ENCODE measurements around the gene CDH5.

CDH5 gene

GRCh38 chr16:66346221-66346620 is 20.3 kb upstream of the CDH5 start:
- TF ChIP-seq TCF12 (IDR thresholded peaks at IDR 0.05; ENCODE audit: low read depth) (no peak), YY1 (IDR thresholded peaks at IDR 0.05; ENCODE audit: low read depth) (no peak), CEBPB (IDR thresholded peaks at IDR 0.05) (no peak), MAX (IDR thresholded peaks at IDR 0.05) (no peak), NFIC (IDR thresholded peaks at IDR 0.05) (no peak), USF1 (IDR thresholded peaks at IDR 0.05) (no peak), ZBTB7A (IDR thresholded peaks at IDR 0.05; ENCODE audit: low read depth) (no peak), CREB1 (IDR thresholded peaks at IDR 0.05; ENCODE audit: low read depth) (no peak), EGR1 (IDR thresholded peaks at IDR 0.05) (no peak), TEAD4 (IDR thresholded peaks at IDR 0.05) (no peak), REST (IDR thresholded peaks at IDR 0.05; ENCODE audit: low read depth) (no peak), EP300 (IDR thresholded peaks at IDR 0.05; ENCODE audit: borderline replicate concordance) (no peak), TAF1 (IDR thresholded peaks at IDR 0.05; ENCODE audit: low read depth) (no peak)

- TF ChIP-seq RAD21 (IDR thresholded peaks at IDR 0.05; ENCODE audit: low read depth): no peak
- no peak for TF ChIP-seq TAF1 (IDR thresholded peaks at IDR 0.05; ENCODE audit: low read depth)
- peak; percentile 72 for TF ChIP-seq TEAD4 (IDR thresholded peaks at IDR 0.05)
- TF ChIP-seq TCF12 (IDR thresholded peaks at IDR 0.05; ENCODE audit: low read depth): no peak
- TF ChIP-seq EGR1 (IDR thresholded peaks at IDR 0.05): no peak
- TF ChIP-seq YY1 (IDR thresholded peaks at IDR 0.05; ENCODE audit: low read depth): no peak
These were observed 14.2 kb upstream of the CDH5 start for GRCh38 chr16:66352304-66352703.

- TF ChIP-seq TAF1 (IDR thresholded peaks at IDR 0.05; ENCODE audit: low read depth) (no peak), TEAD4 (IDR thresholded peaks at IDR 0.05) (no peak), TCF12 (IDR thresholded peaks at IDR 0.05; ENCODE audit: low read depth) (no peak)
These were observed 13.4 kb upstream of the CDH5 start for GRCh38 chr16:66353055-66353454.

GRCh38 chr16:66354034-66354909 is 12.2 kb upstream of the CDH5 start:
- TF ChIP-seq YY1 (IDR thresholded peaks at IDR 0.05; ENCODE audit: low read depth) (no peak), CREB1 (IDR thresholded peaks at IDR 0.05; ENCODE audit: low read depth) (no peak), REST (IDR thresholded peaks at IDR 0.05; ENCODE audit: low read depth) (no peak), FOXM1 (IDR thresholded peaks at IDR 0.05; ENCODE audit: borderline replicate concordance, low read depth) (no peak), TEAD4 (IDR thresholded peaks at IDR 0.05) (no peak), MAX (IDR thresholded peaks at IDR 0.05) (no peak), TCF12 (IDR thresholded peaks at IDR 0.05; ENCODE audit: low read depth) (no peak), CEBPB (IDR thresholded peaks at IDR 0.05) (no peak), USF1 (IDR thresholded peaks at IDR 0.05) (no peak)

- no peak for TF ChIP-seq YY1 (IDR thresholded peaks at IDR 0.05; ENCODE audit: low read depth)
These were observed 11.0 kb upstream of the CDH5 start for GRCh38 chr16:66355526-66355925.

GRCh38 chr16:66357523-66357928 is 9.0 kb upstream of the CDH5 start:
- TF ChIP-seq RAD21 (IDR thresholded peaks at IDR 0.05; ENCODE audit: low read depth) (peak; percentile 66), REST (IDR thresholded peaks at IDR 0.05; ENCODE audit: low read depth) (no peak), YY1 (IDR thresholded peaks at IDR 0.05; ENCODE audit: low read depth) (no peak)
